HepG2 (cell line): Measurements from ENCODE around the gene THADA. TPM values are rescaled to one million over a fixed set of nuclear protein-coding genes. Genes with fewer than 3 reads are reported as not detected.

ENCODE experiments used
- AHR ChIP-seq: IDR thresholded peaks from 2 replicates; pipeline ENCODE4 v1.6.1; 2018; ENCODE audit warnings: missing genetic modification reagents, missing compliant biosample characterization
- CENPX ChIP-seq: sonication (generic); formaldehyde crosslinking; IDR thresholded peaks from 2 replicates; pipeline ENCODE4 v1.9.0; 2021; ENCODE audit warnings: mild to moderate bottlenecking, missing genetic modification reagents, moderate library complexity
- FIP1L1 ChIP-seq: fragments of 200-400 bp; formaldehyde crosslinking; IDR thresholded peaks from 2 replicates; pipeline ENCODE4 v1.6.1; 2018; ENCODE audit warnings: low read depth, mild to moderate bottlenecking, low read length, moderate library complexity, borderline replicate concordance; ENCODE audit not compliant: insufficient read depth
- FOXP1 ChIP-seq, 2 experiments: fragments of 450-650 bp in 1 of 2; IDR thresholded peaks; 2 replicates each; pipeline ENCODE4 v1.6.1; 2017 to 2018; ENCODE audit warnings: antibody characterized with exemption in 1 of 2
- GABPA ChIP-seq, 2 experiments: IDR thresholded peaks; 2 replicates each; pipeline ENCODE4 v1.6.1; 2011 to 2016; ENCODE audit warnings: low read depth in 2 of 2, low read length in 1 of 2, missing biosample characterization in 1 of 2, missing genetic modification characterization in 1 of 2
- MIER3 ChIP-seq: IDR thresholded peaks from 2 replicates; pipeline ENCODE4 v1.6.1; 2016; ENCODE audit warnings: missing compliant biosample characterization, borderline replicate concordance
- NCOA5 ChIP-seq: sonication (generic); formaldehyde crosslinking; IDR thresholded peaks from 2 replicates; pipeline ENCODE4 v1.4.0; 2020; ENCODE audit warnings: missing genetic modification reagents
- REPIN1 ChIP-seq: sonication (generic); formaldehyde crosslinking; IDR thresholded peaks from 2 replicates; pipeline ENCODE4 v1.8.0; 2022; ENCODE audit warnings: missing genetic modification reagents, low read depth, mild to moderate bottlenecking, borderline replicate concordance
- SALL1 ChIP-seq: sonication (generic); formaldehyde crosslinking; IDR thresholded peaks from 2 replicates; pipeline ENCODE4 v1.8.0; 2022; ENCODE audit warnings: mild to moderate bottlenecking, missing genetic modification reagents
- TEAD2 ChIP-seq: sonication (generic); formaldehyde crosslinking; IDR thresholded peaks from 2 replicates; pipeline ENCODE4 v1.9.0; 2021; ENCODE audit warnings: missing genetic modification reagents
- ZNF329 ChIP-seq: sonication (generic); formaldehyde crosslinking; IDR thresholded peaks from 2 replicates; pipeline ENCODE4 v1.9.0; 2021; ENCODE audit warnings: low read depth, mild to moderate bottlenecking, missing genetic modification reagents
- ZNF382 ChIP-seq: sonication (generic); formaldehyde crosslinking; IDR thresholded peaks from 2 replicates; pipeline ENCODE4 v1.5.0; 2020; ENCODE audit warnings: missing genetic modification reagents, mild to moderate bottlenecking, borderline replicate concordance
- ZNF383 ChIP-seq: sonication (generic); formaldehyde crosslinking; IDR thresholded peaks from 2 replicates; pipeline ENCODE4 v1.4.0; 2020; ENCODE audit warnings: missing genetic modification reagents, mild to moderate bottlenecking, borderline replicate concordance
- ZNF557 ChIP-seq: sonication (generic); formaldehyde crosslinking; IDR thresholded peaks from 2 replicates; pipeline ENCODE4 v1.4.0; 2020; ENCODE audit warnings: missing genetic modification reagents
- polyA plus RNA-seq, 8 experiments: library from polyadenylated mRNA; depleted of rRNA in 3 of 8; stranded (reverse) in 7 of 8; unstranded in 1 of 8; fragments of >200 nt; fragmentation: Illumina TruSeq in 4 of 8; extraction: Trizol in 4 of 8; gene quantifications; 2 replicates each; pipeline versions ENCODE4 v1.2.1 to v1.2.3, GENCODE V29; 2011 to 2016; ENCODE audit warnings: low read depth in 4 of 8, missing spikeins in 1 of 8, mixed read lengths in 1 of 8; ENCODE audit not compliant: insufficient read depth in 1 of 8
- total RNA-seq, 5 experiments: library from RNA; depleted of rRNA; stranded (reverse); fragments of >200 nt; fragmentation: Illumina TruSeq; extraction: Trizol; gene quantifications; 2 replicates each; pipeline ENCODE4 v1.2.3, GENCODE V29; 2016; ENCODE audit warnings: low read depth in 1 of 5
- TF ChIP-seq, protein P1 (sequence below), 2 experiments: sonication (generic) in 1 of 2; formaldehyde crosslinking in 1 of 2; IDR thresholded peaks; 2 replicates each; pipeline versions ENCODE4 v1.6.1 to v1.9.0; 2014 to 2022; ENCODE audit warnings: antibody characterized with exemption in 1 of 2, borderline replicate concordance in 1 of 2, inconsistent platforms in 1 of 2, low read depth in 1 of 2, missing genetic modification reagents in 1 of 2
- TF ChIP-seq, protein P2 (sequence below): sonication (generic); formaldehyde crosslinking; IDR thresholded peaks from 2 replicates; pipeline ENCODE4 v1.8.0; 2022; ENCODE audit warnings: mild to moderate bottlenecking, missing genetic modification reagents, borderline replicate concordance
- TF ChIP-seq, protein P3 (sequence below): sonication (generic); formaldehyde crosslinking; conservative IDR thresholded peaks from 2 replicates; pipeline ENCODE4 v1.8.0; 2022; ENCODE audit warnings: mild to moderate bottlenecking, moderate library complexity, missing genetic modification reagents
- TF ChIP-seq, protein P4 (sequence below): sonication (generic); formaldehyde crosslinking; IDR thresholded peaks from 2 replicates; pipeline ENCODE4 v1.4.0; 2020; ENCODE audit warnings: missing genetic modification reagents

Gene THADA
- total and polyA plus RNA-seq, 2 of the 13 experiments (the other 11 are each of a cell fraction or from before 2014, with no cell fraction given), result 12.7 to 21.7 TPM

DNA sequence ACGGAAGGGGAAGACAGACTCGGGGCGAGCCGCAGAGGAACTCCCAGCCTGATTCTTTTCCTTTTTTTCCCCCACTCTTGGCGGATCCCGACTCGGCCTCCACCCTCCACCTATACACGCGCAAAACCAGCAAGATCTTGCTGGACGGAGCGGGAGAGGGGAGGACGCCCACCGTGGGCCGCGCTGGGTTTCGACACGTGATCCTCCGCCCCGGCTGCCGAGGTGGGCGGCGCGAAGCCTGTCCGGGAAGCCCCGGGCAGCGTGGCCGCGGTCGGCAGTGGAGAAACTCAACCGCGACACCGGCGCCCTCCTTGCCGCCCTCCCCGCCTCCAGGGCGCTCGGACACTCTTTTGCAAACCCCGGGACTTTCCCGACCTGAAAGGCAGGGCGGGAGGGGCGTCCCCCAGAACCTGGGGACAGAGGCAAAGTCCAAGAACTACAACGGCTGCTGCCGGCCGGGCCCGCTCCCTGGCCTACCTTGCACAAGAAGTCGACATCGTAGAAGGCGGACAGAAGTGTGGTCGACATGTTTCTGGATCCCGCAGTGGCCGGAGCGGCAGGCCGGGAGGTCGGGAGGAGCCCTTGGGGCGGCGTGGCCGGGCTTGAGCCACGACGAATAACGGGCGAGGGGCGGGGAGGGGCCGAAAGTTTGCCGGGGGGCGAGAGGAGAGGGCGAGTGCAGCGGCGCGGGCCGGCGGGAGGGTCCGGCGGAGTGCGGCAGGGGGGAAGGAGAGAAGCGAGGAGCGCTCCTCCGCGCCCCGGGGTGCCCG is 369.9 kb downstream of the THADA start (continued):
- TF ChIP-seq, protein P1, sequence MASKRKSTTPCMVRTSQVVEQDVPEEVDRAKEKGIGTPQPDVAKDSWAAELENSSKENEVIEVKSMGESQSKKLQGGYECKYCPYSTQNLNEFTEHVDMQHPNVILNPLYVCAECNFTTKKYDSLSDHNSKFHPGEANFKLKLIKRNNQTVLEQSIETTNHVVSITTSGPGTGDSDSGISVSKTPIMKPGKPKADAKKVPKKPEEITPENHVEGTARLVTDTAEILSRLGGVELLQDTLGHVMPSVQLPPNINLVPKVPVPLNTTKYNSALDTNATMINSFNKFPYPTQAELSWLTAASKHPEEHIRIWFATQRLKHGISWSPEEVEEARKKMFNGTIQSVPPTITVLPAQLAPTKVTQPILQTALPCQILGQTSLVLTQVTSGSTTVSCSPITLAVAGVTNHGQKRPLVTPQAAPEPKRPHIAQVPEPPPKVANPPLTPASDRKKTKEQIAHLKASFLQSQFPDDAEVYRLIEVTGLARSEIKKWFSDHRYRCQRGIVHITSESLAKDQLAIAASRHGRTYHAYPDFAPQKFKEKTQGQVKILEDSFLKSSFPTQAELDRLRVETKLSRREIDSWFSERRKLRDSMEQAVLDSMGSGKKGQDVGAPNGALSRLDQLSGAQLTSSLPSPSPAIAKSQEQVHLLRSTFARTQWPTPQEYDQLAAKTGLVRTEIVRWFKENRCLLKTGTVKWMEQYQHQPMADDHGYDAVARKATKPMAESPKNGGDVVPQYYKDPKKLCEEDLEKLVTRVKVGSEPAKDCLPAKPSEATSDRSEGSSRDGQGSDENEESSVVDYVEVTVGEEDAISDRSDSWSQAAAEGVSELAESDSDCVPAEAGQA (IDR thresholded peaks at IDR 0.05; ENCODE audit: low read depth), result no peak
- TF ChIP-seq, protein P1 (CRISPR knock-in tag; IDR thresholded peaks at IDR 0.05; ENCODE audit: borderline replicate concordance), result 0 out of 2 replicates have a peak, but pooled peaks have one; percentile 52
- TF ChIP-seq CENPX (CRISPR knock-in tag) (no peak), TEAD2 (CRISPR knock-in tag) (no peak), ZNF557 (no peak; the same call in 1 of the 2 replicates), SALL1 (CRISPR knock-in tag) (peak; percentile 74), MIER3 (no peak), ZNF382 (CRISPR knock-in tag) (no peak), FIP1L1 (0 out of 2 replicates have a peak, but pooled peaks have one; percentile 87), ZNF329 (peak; percentile 62), NCOA5 (no peak), AHR (CRISPR knock-in tag) (no peak), ZNF383 (CRISPR knock-in tag) (no peak), GABPA (IDR thresholded peaks at IDR 0.05; ENCODE audit: low read depth, low read length) (no peak), GABPA (CRISPR knock-in tag; IDR thresholded peaks at IDR 0.05; ENCODE audit: low read depth) (no peak), REPIN1 (no peak; the same call in 1 of the 2 replicates), FOXP1 (IDR thresholded peaks at IDR 0.05) (no peak), FOXP1 (CRISPR knock-in tag; IDR thresholded peaks at IDR 0.05) (no peak)
- TF ChIP-seq, protein P2, sequence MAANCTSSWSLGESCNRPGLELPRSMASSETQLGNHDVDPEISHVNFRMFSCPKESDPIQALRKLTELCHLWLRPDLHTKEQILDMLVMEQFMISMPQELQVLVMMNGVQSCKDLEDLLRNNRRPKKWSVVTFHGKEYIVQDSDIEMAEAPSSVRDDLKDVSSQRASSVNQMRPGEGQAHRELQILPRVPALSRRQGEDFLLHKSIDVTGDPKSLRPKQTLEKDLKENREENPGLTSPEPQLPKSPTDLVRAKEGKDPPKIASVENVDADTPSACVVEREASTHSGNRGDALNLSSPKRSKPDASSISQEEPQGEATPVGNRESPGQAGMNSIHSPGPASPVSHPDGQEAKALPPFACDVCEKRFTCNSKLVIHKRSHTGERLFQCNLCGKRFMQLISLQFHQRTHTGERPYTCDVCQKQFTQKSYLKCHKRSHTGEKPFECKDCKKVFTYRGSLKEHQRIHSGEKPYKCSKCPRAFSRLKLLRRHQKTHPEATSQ (CRISPR knock-in tag), result no peak
- TF ChIP-seq, protein P3, sequence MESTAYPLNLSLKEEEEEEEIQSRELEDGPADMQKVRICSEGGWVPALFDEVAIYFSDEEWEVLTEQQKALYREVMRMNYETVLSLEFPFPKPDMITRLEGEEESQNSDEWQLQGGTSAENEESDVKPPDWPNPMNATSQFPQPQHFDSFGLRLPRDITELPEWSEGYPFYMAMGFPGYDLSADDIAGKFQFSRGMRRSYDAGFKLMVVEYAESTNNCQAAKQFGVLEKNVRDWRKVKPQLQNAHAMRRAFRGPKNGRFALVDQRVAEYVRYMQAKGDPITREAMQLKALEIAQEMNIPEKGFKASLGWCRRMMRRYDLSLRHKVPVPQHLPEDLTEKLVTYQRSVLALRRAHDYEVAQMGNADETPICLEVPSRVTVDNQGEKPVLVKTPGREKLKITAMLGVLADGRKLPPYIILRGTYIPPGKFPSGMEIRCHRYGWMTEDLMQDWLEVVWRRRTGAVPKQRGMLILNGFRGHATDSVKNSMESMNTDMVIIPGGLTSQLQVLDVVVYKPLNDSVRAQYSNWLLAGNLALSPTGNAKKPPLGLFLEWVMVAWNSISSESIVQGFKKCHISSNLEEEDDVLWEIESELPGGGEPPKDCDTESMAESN, result no peak; the same call in 1 of the 2 replicates
- TF ChIP-seq, protein P4, sequence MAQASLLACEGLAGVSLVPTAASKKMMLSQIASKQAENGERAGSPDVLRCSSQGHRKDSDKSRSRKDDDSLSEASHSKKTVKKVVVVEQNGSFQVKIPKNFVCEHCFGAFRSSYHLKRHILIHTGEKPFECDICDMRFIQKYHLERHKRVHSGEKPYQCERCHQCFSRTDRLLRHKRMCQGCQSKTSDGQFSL (CRISPR knock-in tag), result 0 out of 2 replicates have a peak, but pooled peaks have one; percentile 26
